H1 (cell line): Measurements from ENCODE around the gene PHF10. TPM values are rescaled to one million over a fixed set of nuclear protein-coding genes. Genes with fewer than 3 reads are reported as not detected.

ENCODE experiments used
- CHD7 ChIP-seq: fragments of 300-600 bp; sonication (generic); IDR thresholded peaks from 2 replicates; pipeline ENCODE4 v1.7.1; 2012; ENCODE audit warnings: low read length, moderate library complexity, mild to moderate bottlenecking, inconsistent platforms; ENCODE audit not compliant: insufficient replicate concordance
- CTBP2 ChIP-seq: IDR thresholded peaks from 2 replicates; pipeline ENCODE4 v1.7.0; 2011; ENCODE audit warnings: borderline replicate concordance, mild to moderate bottlenecking, moderate library complexity, mixed read lengths, low read length; ENCODE audit not compliant: insufficient read depth, insufficient read length
- EGR1 ChIP-seq: IDR thresholded peaks from 2 replicates; pipeline ENCODE4 v1.6.1; 2011; ENCODE audit warnings: low read depth, low read length, borderline replicate concordance
- JUND ChIP-seq: IDR thresholded peaks from 2 replicates; pipeline ENCODE4 v1.6.1; 2011; ENCODE audit warnings: mild to moderate bottlenecking, improper control_type of control experiment, low read length
- TEAD4 ChIP-seq: IDR thresholded peaks from 2 replicates; pipeline ENCODE4 v1.6.1; 2012; ENCODE audit warnings: low read depth, low read length, inconsistent platforms, mixed read lengths
- polyA plus RNA-seq, 7 experiments: library from polyadenylated mRNA; depleted of rRNA in 3 of 7; stranded (reverse) in 5 of 7; unstranded in 2 of 7; fragments of >200 nt in 5 of 7; fragments of 200-250 nt in 2 of 7; gene quantifications; 1 replicate in 5 of 7; 2 replicates in 1 of 7; 4 replicates in 1 of 7; pipeline versions ENCODE4 v1.2.1 to v1.2.3, GENCODE V29; 2011 to 2013; ENCODE audit warnings: missing spikeins in 2 of 7, mixed read lengths in 2 of 7
- total RNA-seq: library from RNA; stranded (reverse); fragmentation: NEBNext Ultra II Directional; extraction: Animal tissue kit (Norgen Biotek cat#: 25700); gene quantifications from 2 replicates; pipeline ENCODE4 v1.2.1, GENCODE V29; 2021
- TF ChIP-seq, protein P1 (sequence below): IDR thresholded peaks from 2 replicates; pipeline ENCODE4 v1.6.1; 2012; ENCODE audit warnings: low read length, inconsistent platforms
- TF ChIP-seq, protein P2 (sequence below), 3 experiments: IDR thresholded peaks; 1 replicate in 2 of 3; 2 replicates in 1 of 3; pipeline versions ENCODE4 v1.5.1 to v1.6.1; 2011; ENCODE audit warnings: low read length in 3 of 3, mild to moderate bottlenecking in 3 of 3, inconsistent platforms in 2 of 3, low read depth in 1 of 3, moderate library complexity in 1 of 3; ENCODE audit not compliant: insufficient read depth in 1 of 3; ENCODE audit errors: control extremely low read depth in 1 of 3

PHF10 gene
- total and polyA plus RNA-seq, 2 of the 8 experiments (the other 6 are each of a cell fraction or from before 2014, with no cell fraction given): 15.6 to 51.1 TPM

- TF ChIP-seq CHD7 (no peak), TEAD4 (no peak), JUND (no peak), EGR1 (no peak), CTBP2 (no peak)
- TF ChIP-seq, protein P1, sequence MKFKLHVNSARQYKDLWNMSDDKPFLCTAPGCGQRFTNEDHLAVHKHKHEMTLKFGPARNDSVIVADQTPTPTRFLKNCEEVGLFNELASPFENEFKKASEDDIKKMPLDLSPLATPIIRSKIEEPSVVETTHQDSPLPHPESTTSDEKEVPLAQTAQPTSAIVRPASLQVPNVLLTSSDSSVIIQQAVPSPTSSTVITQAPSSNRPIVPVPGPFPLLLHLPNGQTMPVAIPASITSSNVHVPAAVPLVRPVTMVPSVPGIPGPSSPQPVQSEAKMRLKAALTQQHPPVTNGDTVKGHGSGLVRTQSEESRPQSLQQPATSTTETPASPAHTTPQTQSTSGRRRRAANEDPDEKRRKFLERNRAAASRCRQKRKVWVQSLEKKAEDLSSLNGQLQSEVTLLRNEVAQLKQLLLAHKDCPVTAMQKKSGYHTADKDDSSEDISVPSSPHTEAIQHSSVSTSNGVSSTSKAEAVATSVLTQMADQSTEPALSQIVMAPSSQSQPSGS: no peak
- TF ChIP-seq, protein P2, sequence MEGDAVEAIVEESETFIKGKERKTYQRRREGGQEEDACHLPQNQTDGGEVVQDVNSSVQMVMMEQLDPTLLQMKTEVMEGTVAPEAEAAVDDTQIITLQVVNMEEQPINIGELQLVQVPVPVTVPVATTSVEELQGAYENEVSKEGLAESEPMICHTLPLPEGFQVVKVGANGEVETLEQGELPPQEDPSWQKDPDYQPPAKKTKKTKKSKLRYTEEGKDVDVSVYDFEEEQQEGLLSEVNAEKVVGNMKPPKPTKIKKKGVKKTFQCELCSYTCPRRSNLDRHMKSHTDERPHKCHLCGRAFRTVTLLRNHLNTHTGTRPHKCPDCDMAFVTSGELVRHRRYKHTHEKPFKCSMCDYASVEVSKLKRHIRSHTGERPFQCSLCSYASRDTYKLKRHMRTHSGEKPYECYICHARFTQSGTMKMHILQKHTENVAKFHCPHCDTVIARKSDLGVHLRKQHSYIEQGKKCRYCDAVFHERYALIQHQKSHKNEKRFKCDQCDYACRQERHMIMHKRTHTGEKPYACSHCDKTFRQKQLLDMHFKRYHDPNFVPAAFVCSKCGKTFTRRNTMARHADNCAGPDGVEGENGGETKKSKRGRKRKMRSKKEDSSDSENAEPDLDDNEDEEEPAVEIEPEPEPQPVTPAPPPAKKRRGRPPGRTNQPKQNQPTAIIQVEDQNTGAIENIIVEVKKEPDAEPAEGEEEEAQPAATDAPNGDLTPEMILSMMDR (IDR thresholded peaks at IDR 0.05; ENCODE audit: control extremely low read depth in 1 of 3, insufficient read depth in 1 of 3, low read depth in 1 of 3, low read length in 3 of 3): no peak
Measured at GRCh38 chr6:169745405-169745804, 21.1 kb upstream of the PHF10 start (continued).
